Activated T-cell treated with anti-CD3 and anti-CD28 coated beads, Interleukin-2, amount 50 U/mL, for 4 hours (primary cell): ENCODE data around the gene ENOX1. TPM values are rescaled to one million over a fixed set of nuclear protein-coding genes. Genes with fewer than 3 reads are reported as not detected.

Source experiments
- ATAC-seq, 2 donors: fragments of 200-7000 bp; cut with Tn5 transposase; one replicate each; pipeline ENCODE4 v1.10.0; 2021
- DNase-seq: peaks from one replicate; pipeline ENCODE4 v3.0.0-alpha.2; 2020
- H3K27me3 Mint-ChIP-seq: one replicate; pipeline ENCODE4 v1.8.0; 2021; ENCODE audit warnings: low read depth, mixed read lengths
- H3K36me3 Mint-ChIP-seq: one replicate; pipeline ENCODE4 v1.8.0; 2022; ENCODE audit warnings: mixed read lengths; ENCODE audit not compliant: insufficient read depth
- H3K4me1 Mint-ChIP-seq: one replicate; pipeline ENCODE4 v1.8.0; 2021; ENCODE audit warnings: low read depth, mixed read lengths
- H3K4me3 Mint-ChIP-seq: one replicate; pipeline ENCODE4 v1.8.0; 2021; ENCODE audit warnings: mild to moderate bottlenecking, moderate library complexity, mixed read lengths
- H3K9me3 Mint-ChIP-seq: one replicate; pipeline ENCODE4 v1.8.0; 2021; ENCODE audit warnings: mixed read lengths
- total RNA-seq, 3 donors: library from RNA; stranded (reverse); gene quantifications; one replicate each; pipeline ENCODE4 v1.2.1, GENCODE V29; 2021

Gene ENOX1
- total RNA-seq, 3 donors from 2014 or later = 0.14 TPM; not detected in 2

DNA sequence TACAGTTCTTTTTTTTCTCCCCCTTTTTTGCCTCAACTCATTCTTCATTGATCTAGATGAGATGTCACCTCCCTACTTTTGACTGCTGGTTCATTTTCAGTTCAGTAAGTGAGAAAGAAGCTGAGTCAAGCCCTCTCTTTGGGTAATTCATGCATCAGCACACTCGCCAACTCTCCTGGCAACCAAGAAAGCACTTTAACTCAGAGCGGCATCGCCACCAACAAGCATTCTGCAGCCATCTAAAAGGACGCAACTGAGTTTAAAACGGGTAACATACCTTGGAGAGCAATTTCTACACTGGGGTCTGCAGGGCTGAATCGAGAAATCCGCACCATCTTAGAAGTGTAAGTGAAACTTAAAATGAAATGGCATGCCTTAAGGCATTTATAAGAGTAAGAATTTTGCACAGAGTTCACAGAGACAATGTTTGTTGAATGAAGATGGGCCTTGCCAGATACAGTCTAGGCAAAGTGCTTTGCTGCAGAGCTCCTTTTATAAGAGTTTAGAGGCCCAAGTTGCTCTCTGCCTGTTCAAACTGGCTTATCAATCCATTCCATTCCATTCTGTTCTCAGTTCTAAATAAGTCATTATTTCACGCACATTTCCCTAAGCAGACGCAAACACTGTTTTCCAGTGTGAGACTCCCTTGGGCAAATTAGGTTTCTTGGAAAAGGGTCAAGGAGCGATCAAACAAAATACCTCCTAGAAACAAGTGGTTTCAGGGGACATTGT lies 338.0 kb downstream of the ENOX1 start:
- H3K9me3 Mint-ChIP-seq = no peaks in the 10 kb centered on the region
- no peak overlapping the region for H3K4me3 Mint-ChIP-seq
- no peak for DNase-seq
- H3K36me3 Mint-ChIP-seq = no peaks in the 10 kb centered on the region
- no peak for ATAC-seq
- peaks cover 3% of the 10 kb centered on the region for H3K27me3 Mint-ChIP-seq
- H3K4me1 Mint-ChIP-seq = no peaks in the 10 kb centered on the region

DNA sequence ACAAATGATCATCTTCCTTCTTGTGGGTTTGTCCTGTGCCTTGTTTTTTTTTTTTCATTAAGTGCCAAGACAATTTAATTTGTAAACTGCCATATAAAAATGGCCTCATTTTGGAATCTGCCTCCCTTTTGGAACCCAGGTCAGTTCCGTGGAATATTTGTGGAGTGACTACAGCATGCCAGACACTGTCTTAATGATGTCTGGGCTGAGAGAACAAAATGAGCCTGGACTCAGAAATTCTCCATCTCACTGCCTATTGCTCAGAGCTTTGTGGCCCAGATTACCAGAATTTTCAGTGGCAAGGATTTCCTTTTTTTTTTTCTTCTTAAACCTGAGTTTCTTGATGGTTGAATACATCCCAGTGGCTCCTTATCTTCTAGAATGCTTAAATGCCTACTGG lies 340.6 kb downstream of the ENOX1 start:
- DNase-seq (no peak), ATAC-seq (no peak)
- no peaks in the 10 kb centered on the region for H3K36me3 Mint-ChIP-seq
- H3K4me3 Mint-ChIP-seq = no peak overlapping the region
- H3K4me1 Mint-ChIP-seq = no peaks in the 10 kb centered on the region
- H3K9me3 Mint-ChIP-seq = no peaks in the 10 kb centered on the region
- H3K27me3 Mint-ChIP-seq = peaks cover 3% of the 10 kb centered on the region

- ATAC-seq = no peak
- H3K4me1 Mint-ChIP-seq = no peaks in the 10 kb centered on the region
- no peak overlapping the region for H3K4me3 Mint-ChIP-seq
- H3K27me3 Mint-ChIP-seq = peaks cover 3% of the 10 kb centered on the region
- no peaks in the 10 kb centered on the region for H3K9me3 Mint-ChIP-seq
- H3K36me3 Mint-ChIP-seq = no peaks in the 10 kb centered on the region
- no peak for DNase-seq
These were observed 341.1 kb downstream of the ENOX1 start for GRCh38 chr13:43445668-43446067.

GRCh38 chr13:43444081-43444480 lies 342.7 kb downstream of the ENOX1 start:
- DNase-seq (no peak), ATAC-seq (no peak)
- Mint-ChIP-seq H3K27me3 (peaks cover 3% of the 10 kb centered on the region), H3K4me3 (no peak overlapping the region), H3K9me3 (no peaks in the 10 kb centered on the region), H3K36me3 (no peaks in the 10 kb centered on the region), H3K4me1 (no peaks in the 10 kb centered on the region)

- H3K27me3 Mint-ChIP-seq = peaks cover 7% of the 10 kb centered on the region
- DNase-seq (no peak), ATAC-seq (no peak)
- H3K4me1 Mint-ChIP-seq = no peaks in the 10 kb centered on the region
- no peaks in the 10 kb centered on the region for H3K36me3 Mint-ChIP-seq
- no peaks in the 10 kb centered on the region for H3K9me3 Mint-ChIP-seq
- no peak overlapping the region for H3K4me3 Mint-ChIP-seq
These were observed 344.8 kb downstream of the ENOX1 start for GRCh38 chr13:43441899-43442499.

DNA sequence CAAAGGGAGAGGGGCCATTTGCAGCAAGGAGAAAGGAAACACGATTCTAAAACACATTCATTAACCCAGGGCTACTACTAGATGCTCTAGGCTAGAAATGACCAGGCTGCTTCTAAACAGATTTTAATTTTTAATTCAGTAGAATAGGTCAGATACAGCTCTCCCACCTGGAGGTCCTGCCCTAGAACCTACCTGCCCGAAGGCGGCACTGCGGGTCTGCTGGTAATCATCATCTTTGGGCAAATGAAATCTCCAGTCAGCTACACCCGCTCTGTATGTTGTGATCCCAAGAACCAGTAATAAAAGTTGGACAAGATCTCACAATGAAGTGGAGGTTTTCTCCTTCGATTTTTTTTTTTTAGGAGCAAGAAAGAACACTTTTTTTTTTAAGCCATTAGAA lies 345.3 kb downstream of the ENOX1 start:
- Mint-ChIP-seq H3K36me3 (no peaks in the 10 kb centered on the region), H3K4me1 (no peaks in the 10 kb centered on the region), H3K27me3 (peaks cover 7% of the 10 kb centered on the region), H3K9me3 (no peaks in the 10 kb centered on the region), H3K4me3 (no peak overlapping the region)
- DNase-seq (no peak), ATAC-seq (no peak)

GRCh38 chr13:43434191-43434590 lies 352.6 kb downstream of the ENOX1 start:
- peaks cover 7% of the 10 kb centered on the region for H3K27me3 Mint-ChIP-seq
- DNase-seq = no peak
- H3K36me3 Mint-ChIP-seq = no peaks in the 10 kb centered on the region
- no peaks in the 10 kb centered on the region for H3K4me1 Mint-ChIP-seq
- ATAC-seq = no peak
- no peaks in the 10 kb centered on the region for H3K9me3 Mint-ChIP-seq
- H3K4me3 Mint-ChIP-seq = no peak overlapping the region

GRCh38 chr13:43433691-43434141 lies 353.1 kb downstream of the ENOX1 start:
- H3K36me3 Mint-ChIP-seq = no peaks in the 10 kb centered on the region

GRCh38 chr13:43432958-43433357 lies 353.8 kb downstream of the ENOX1 start:
- Mint-ChIP-seq H3K4me1 (no peaks in the 10 kb centered on the region), H3K9me3 (no peaks in the 10 kb centered on the region)

More at GRCh38 chr13:43433691-43434141, 353.1 kb downstream of the ENOX1 start:
- DNase-seq (no peak), ATAC-seq (no peak)
- peaks cover 7% of the 10 kb centered on the region for H3K27me3 Mint-ChIP-seq
- no peaks in the 10 kb centered on the region for H3K9me3 Mint-ChIP-seq
- H3K4me3 Mint-ChIP-seq = no peak overlapping the region
- H3K4me1 Mint-ChIP-seq = no peaks in the 10 kb centered on the region

DNA sequence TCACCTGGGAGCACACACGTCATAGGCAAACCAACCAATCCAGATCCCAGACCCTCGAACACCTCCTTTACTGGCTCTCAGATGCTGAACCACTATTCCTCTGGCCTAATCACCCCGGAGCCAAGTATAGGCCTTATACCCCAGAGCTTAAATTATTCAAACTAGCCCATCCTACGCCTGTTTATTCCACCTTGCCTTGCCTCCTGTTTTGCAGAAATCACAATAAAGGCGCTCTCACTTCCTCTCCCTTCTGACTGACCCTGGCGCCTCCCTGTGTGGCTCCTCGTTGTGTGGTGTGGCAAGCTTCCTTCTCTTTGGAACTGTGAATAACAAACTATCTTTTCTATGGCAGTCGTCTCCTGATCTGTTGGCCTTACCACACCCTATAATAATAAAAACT lies 354.9 kb downstream of the ENOX1 start:
- Mint-ChIP-seq H3K27me3 (peaks cover 3% of the 10 kb centered on the region), H3K9me3 (no peaks in the 10 kb centered on the region), H3K4me3 (no peak overlapping the region), H3K36me3 (no peaks in the 10 kb centered on the region), H3K4me1 (no peaks in the 10 kb centered on the region)
- no peak for DNase-seq
- ATAC-seq = no peak

More at GRCh38 chr13:43432958-43433357, 353.8 kb downstream of the ENOX1 start:
- peaks cover 4% of the 10 kb centered on the region for H3K27me3 Mint-ChIP-seq
- H3K4me3 Mint-ChIP-seq = no peak overlapping the region
- H3K36me3 Mint-ChIP-seq = no peaks in the 10 kb centered on the region
- no peak for DNase-seq
- no peak for ATAC-seq

DNA sequence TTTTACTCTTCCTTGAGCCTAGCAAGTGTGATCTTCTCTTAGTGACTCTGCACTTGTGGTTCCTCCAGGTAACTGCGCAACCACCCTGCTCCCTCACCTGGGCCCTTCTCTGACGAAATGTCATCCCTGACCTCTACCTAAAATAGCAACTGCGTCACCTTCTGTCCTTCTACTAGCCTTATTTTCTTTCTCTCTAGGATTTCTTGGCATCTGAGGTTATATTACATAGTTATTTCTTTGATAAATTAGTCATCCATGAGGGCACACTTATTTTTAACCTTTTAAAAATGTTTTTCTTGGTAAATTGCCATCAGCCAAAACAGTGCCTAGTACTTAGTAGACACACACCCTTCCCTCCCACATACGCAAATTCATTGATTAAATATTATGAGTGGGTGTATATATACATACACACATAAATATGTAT lies 355.5 kb downstream of the ENOX1 start:
- ATAC-seq (no peak), DNase-seq (no peak)
- Mint-ChIP-seq H3K27me3 (peaks cover 3% of the 10 kb centered on the region), H3K9me3 (no peaks in the 10 kb centered on the region), H3K36me3 (no peaks in the 10 kb centered on the region), H3K4me3 (no peak overlapping the region), H3K4me1 (no peaks in the 10 kb centered on the region)

DNA sequence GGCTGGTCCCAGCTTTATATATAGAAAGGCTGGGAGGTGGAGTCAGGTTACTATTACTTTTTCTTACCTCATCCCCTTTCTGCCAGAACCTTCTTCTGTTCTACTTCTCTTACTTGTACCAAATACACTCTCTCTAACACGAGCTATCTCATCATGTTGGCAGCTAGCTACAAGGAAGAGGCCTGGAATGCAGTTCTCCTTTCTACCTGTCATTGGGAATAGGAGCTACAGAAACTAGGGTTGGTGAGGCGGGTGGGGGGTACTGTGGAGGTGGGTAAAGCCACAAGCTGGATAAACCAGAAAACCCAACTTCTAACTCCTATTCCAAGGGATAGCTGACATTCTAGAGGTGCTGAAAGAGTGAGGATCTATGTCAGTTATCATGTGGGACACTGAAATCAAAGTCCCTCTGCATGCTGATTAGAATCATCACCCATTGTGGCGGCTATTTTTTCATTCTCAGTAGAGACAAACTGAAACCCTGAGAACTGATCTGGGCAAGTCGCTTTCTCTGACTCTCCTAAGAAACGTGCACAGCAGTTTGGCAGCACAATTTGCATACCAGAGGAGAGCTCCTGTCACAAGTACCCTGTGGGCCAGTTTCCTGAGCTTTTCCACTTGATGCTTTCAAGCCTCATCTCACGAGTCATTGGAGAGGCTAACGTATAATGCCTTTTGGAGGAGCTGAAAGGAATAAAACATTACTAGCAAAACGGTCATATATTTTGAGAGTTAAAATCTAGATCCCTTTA lies 358.1 kb downstream of the ENOX1 start:
- no peaks in the 10 kb centered on the region for H3K9me3 Mint-ChIP-seq
- peaks cover 3% of the 10 kb centered on the region for H3K27me3 Mint-ChIP-seq
- no peak for DNase-seq
- H3K36me3 Mint-ChIP-seq = no peaks in the 10 kb centered on the region
- no peaks in the 10 kb centered on the region for H3K4me1 Mint-ChIP-seq
- H3K4me3 Mint-ChIP-seq = no peak overlapping the region
- no peak for ATAC-seq

DNA sequence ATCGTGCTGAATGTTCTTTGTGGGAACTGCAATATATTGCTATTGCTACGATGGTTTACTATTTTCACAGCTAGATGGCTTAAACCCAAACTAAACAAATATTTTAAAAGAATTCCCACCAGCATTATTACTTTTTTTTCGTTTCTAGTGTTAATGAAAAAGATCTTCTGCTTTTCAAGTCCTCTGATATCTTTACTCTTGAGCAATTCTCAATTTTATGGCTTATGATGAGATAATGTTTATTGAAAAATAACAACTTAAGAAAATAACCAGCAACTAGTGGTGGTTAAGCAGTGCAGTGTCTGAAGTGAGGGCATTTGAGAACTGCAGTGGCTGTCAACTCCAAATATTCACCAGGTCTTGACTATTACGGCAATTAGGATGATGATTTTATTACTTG lies 360.4 kb downstream of the ENOX1 start:
- no peaks in the 10 kb centered on the region for H3K27me3 Mint-ChIP-seq
- ATAC-seq (no peak), DNase-seq (no peak)
- H3K4me1 Mint-ChIP-seq = no peaks in the 10 kb centered on the region
- H3K4me3 Mint-ChIP-seq = no peak overlapping the region
- H3K36me3 Mint-ChIP-seq = no peaks in the 10 kb centered on the region
- H3K9me3 Mint-ChIP-seq = no peaks in the 10 kb centered on the region

GRCh38 chr13:43425234-43425633 lies 361.5 kb downstream of the ENOX1 start:
- ATAC-seq = no peak
- Mint-ChIP-seq H3K27me3 (no peaks in the 10 kb centered on the region), H3K36me3 (no peaks in the 10 kb centered on the region), H3K9me3 (no peaks in the 10 kb centered on the region), H3K4me1 (no peaks in the 10 kb centered on the region), H3K4me3 (no peak overlapping the region)
- DNase-seq = no peak

- H3K4me3 Mint-ChIP-seq = no peak overlapping the region
- ATAC-seq = no peak
- no peak for DNase-seq
- no peaks in the 10 kb centered on the region for H3K4me1 Mint-ChIP-seq
- no peaks in the 10 kb centered on the region for H3K9me3 Mint-ChIP-seq
- H3K27me3 Mint-ChIP-seq = no peaks in the 10 kb centered on the region
- no peaks in the 10 kb centered on the region for H3K36me3 Mint-ChIP-seq
These were observed 362.4 kb downstream of the ENOX1 start for GRCh38 chr13:43424412-43424811.
